GM12874 (cell line): ENCODE measurements around the gene ZG16B.

ENCODE experiments used
- CTCF ChIP-seq: IDR thresholded peaks from 2 replicates; pipeline ENCODE4 v1.5.1; 2011; ENCODE audit warnings: low read depth, mild to moderate bottlenecking, control low read depth, low read length, moderate library complexity; ENCODE audit not compliant: insufficient read depth

ZG16B gene

GRCh38 chr16:2827374-2827791, 2.7 kb upstream of the ZG16B start:
- no peak for TF ChIP-seq CTCF

GRCh38 chr16:2827831-2828520, 2.1 kb upstream of the ZG16B start:
- TF ChIP-seq CTCF: no peak

- no peak for TF ChIP-seq CTCF
Measured at GRCh38 chr16:2828521-2828840, 1.6 kb upstream of the ZG16B start.

- TF ChIP-seq CTCF: no peak
Measured at GRCh38 chr16:2828876-2829430, 1.1 kb upstream of the ZG16B start.

- no peak for TF ChIP-seq CTCF
Measured at GRCh38 chr16:2830355-2830695, 222 bp downstream of the ZG16B start.

GRCh38 chr16:2831203-2831602, 1.1 kb downstream of the ZG16B start:
- TF ChIP-seq CTCF: no peak

GRCh38 chr16:2833776-2834175, 3.7 kb downstream of the ZG16B start:
- no peak for TF ChIP-seq CTCF

- no peak for TF ChIP-seq CTCF
Measured at GRCh38 chr16:2834968-2835367, 4.9 kb downstream of the ZG16B start.
